GM21390 (cell line): ENCODE results near the gene NPSR1.
"Not testable (repeated sequence)": the region's sequence is repeated elsewhere in the genome, so short reads cannot be mapped to it uniquely, and the experiment has no call there.

Experiments
- ATAC-seq: cut with Tn5 transposase; IDR thresholded peaks from one replicate; pipeline ENCODE4 v1.9.1; 2021; ENCODE audit not compliant: unreplicated experiment

The NPSR1 gene

DNA sequence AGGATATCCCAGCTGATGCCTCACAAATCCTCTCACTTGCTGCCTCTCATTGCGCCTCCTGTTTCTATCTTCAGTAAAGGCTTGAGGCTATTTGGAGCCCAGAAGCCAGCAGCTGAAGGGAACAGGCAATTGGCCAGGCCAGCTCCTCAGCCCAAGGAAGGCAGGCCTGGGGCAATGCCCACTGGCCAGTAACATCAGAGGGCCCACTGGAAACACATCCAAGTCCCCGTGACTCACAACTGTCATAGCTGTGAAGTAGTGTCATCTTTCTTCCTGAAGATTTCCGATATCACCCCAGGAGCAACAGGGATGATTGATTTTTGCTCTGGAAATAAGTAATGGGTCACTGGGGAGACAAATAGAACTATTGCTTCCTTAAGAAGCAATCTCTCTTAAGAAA lies 209.3 kb downstream of the NPSR1 start:
- not testable (repeated sequence) for ATAC-seq

DNA sequence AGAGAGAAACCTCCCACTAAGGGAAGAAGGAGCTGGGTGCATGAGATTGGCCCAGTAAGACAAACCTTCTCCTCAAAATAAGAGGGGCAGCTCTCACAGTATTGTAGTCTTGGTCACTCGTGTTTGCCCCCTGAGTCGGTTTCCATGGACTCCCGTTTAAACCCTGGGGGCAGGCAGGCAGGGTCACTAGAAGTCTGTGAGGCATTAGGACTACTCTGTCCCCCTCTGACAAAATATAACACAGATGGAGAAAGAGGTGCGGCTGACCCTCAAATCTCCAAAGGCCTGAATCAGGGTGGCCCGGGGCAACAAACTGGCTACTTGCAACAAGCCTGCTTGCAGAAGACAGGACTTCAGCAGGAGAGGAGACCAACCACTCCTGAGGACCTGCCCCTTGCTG lies 210.6 kb downstream of the NPSR1 start:
- not testable (repeated sequence) for ATAC-seq

DNA sequence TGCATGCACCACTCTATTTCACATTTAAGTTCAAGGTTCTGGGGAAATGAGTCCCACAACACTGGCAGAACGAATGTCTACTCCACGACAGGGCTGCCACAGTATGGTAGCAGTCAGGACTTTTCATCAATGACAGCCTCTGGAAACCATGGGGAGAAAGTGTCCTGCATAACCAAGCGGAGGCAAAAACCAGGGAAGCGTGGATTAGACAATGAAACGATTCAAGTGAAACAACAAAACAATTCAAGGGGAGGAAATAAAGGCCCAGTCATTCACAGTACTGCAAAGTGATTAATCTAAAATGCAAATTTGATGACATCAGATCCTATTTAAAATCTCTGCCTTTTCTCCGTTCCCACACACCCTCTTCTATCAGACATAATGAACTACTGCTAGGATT lies 211.0 kb downstream of the NPSR1 start:
- no peak for ATAC-seq

DNA sequence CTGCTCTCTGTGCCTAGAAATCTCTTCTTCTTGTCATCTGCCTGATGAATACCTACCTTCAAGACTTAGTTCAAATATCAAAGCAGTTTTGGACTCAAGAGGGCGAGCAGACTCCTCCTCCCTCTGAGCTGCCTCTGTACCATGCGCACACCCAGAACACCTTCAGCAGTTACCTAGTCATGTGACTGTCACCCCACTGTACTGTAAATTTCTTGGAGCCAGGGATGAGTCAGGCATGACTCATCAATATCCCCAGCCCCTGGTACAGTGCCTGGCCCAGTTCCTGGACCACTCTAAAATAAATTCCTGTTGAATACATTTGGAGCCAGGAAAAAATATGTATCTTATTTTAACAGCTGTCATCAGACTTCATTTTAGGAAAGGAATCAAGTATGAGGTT lies 212.0 kb downstream of the NPSR1 start:
- ATAC-seq = not testable (repeated sequence)

- ATAC-seq = not testable (repeated sequence)
Measured at GRCh38 chr7:34874329-34874728, 216.3 kb downstream of the NPSR1 start.

DNA sequence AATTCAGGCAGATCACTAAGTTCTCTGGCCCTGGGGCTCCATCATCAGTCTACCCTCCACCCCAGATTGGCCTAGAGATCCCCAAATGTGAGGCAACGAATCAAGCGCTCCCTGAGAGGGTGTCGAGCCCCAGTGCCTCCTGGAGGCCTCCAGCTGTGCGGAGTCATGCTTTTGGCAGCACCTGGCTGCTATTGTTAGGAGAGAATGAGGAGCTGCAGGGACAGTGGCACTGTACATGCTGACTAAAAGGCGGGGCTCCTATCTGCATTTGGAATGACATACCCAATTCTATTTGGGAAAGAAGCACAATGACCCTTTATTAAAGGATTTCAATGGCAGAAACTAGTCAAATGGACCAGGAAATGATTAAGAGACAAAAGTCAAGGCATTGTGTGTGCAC lies 217.5 kb downstream of the NPSR1 start:
- no peak for ATAC-seq

DNA sequence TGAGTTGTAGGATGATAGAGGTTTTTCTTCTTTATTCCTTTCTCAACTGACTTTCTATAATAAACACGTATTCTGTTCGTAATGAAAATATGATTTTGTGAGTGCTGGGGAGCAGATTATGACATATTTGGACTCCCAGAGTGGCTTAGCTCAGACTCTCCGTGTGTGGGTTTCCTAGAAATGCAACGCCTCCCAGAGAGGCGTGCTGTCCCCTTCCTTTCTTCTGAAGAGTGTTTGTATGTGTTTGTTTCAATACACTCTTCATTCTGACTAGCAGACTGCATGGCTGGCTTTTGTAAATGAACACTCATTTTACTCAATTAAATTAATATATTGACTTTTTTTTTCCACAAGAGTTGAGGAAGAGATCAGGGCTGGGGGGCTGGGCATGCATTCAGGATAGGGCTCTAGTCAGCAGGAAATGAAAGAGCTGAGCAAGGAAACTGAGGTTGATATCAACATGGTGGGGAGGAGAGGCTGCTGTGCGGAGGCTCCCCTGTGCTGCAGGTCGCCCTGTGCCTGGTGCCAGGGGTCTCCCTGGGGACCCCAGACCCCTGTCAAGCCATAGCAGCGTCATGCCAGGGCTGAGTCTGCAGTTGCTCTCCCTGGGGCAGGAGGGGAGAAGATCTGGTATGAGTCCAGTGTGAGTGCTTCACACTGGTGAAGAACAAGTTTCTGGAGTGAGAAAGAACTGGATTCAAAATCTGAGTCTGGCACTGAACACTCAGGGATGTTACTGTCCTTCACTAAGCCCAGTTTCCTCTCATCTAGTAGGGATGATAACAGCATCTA lies 221.1 kb downstream of the NPSR1 start:
- not testable (repeated sequence) for ATAC-seq

GRCh38 chr7:34879871-34880270 lies 221.9 kb downstream of the NPSR1 start:
- ATAC-seq = no peak

DNA sequence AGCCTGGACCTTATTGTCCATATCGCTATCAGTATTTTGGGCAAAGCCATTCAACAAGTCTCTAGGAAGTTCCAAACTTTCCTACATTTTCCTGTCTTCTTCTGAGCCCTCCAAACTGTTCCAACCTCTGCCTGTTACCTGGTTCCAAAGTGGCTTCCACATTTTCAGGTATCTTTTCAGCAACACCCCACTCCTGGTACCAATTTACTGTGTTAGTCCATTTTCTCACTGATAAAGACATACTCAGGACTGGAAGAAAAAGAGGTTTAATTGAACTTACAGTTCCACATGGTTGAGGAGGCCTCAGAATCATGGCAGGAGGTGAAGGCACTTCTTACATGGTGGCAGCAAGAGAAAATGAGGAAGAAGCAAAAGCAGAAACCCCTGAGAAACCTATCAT lies 225.8 kb downstream of the NPSR1 start:
- not testable (repeated sequence) for ATAC-seq

DNA sequence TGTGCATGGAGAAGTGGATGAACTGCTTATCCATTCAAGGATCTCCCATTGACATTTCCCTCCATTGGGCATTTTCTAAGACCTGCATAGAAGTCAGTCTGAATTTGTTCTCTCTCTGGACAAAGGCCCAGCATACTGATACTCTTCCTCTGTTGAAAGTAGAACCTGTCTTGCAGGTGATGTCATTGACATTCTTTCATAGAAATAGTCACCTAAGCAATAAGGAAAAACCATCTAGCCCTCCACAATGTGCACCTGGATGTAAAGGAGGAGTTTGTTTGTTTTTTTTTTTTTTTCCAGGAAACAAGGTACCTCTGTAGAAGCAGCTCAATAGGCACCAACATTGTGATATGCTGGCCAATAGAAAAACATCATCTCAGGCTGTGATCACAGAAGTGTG lies 228.8 kb downstream of the NPSR1 start:
- no peak for ATAC-seq

DNA sequence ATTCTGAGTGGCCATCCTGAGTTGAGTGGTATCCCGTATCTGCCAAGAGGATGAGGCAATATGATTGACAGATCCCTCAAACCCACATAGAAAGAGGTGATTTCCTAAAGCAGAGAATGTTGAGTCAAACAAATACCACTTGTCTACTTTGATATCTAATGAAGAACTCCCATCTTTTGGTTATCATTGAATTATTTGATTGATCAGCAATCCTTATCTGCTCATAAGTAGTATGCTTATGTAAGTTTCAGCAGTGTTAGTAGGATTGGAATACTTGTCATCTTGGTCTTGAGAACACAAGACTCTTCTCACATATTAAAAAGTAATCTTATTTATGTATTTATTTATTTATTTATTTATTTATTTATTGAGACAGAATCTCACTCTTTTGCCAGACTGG lies 231.9 kb downstream of the NPSR1 start:
- no peak for ATAC-seq

DNA sequence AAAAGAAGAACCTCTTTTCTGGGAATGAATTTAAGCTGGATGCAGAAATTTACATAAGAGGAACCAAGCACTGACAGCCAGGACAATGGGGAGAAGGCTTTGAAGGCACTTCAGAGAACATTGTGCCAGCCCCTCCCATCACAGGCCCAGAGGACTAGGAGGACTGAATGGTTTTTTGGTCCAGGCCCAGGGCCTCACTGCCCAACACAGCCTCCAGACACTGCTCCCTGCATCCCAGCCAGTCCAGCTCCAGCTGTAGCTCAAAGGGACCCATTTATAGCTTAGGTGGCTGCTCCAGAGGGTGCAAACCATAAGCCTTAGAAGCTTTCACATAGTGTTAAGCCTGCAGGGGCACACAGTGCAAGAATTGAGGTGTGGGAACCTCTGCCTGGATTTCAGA lies 237.2 kb downstream of the NPSR1 start:
- no peak for ATAC-seq
